ENCODE results near the gene GPC1. TPM values are rescaled to one million over a fixed set of nuclear protein-coding genes. Genes with fewer than 3 reads are reported as not detected.

Gene GPC1
- total RNA-seq, 1 donor from 2014 or later = 82.5 TPM

- peak; percentile 43 for DNase-seq (ENCODE audit: low spot score)
These were observed 73.5 kb downstream of the GPC1 start for GRCh38 chr2:240508832-240509545.

- DNase-seq (ENCODE audit: low spot score) = peak; percentile 37
These were observed 74.4 kb downstream of the GPC1 start for GRCh38 chr2:240509667-240510512.

GRCh38 chr2:240510513-240511210 lies 75.2 kb downstream of the GPC1 start:
- peak; percentile 59 for DNase-seq (ENCODE audit: low spot score)

GRCh38 chr2:240511351-240512108 lies 76.1 kb downstream of the GPC1 start:
- peak; percentile 77 for DNase-seq (ENCODE audit: low spot score)

GRCh38 chr2:240512109-240512485 lies 76.6 kb downstream of the GPC1 start:
- DNase-seq (ENCODE audit: low spot score) = peak; percentile 78

GRCh38 chr2:240512666-240513535 lies 77.4 kb downstream of the GPC1 start:
- peak; percentile 73 for DNase-seq (ENCODE audit: low spot score)

- peak; percentile 93 for DNase-seq (ENCODE audit: low spot score)
These were observed 78.3 kb downstream of the GPC1 start for GRCh38 chr2:240513549-240514287.

- peak; percentile 73 for DNase-seq (ENCODE audit: low spot score)
These were observed 79.2 kb downstream of the GPC1 start for GRCh38 chr2:240514631-240515030.

GRCh38 chr2:240517342-240517741 lies 81.9 kb downstream of the GPC1 start:
- peak; percentile 41 for DNase-seq (ENCODE audit: low spot score)

Small RNAs within 50 kb of the gene (microRNA-seq; reads per million reads assigned to microRNA genes)
- gene MIR149 (ENCODE audit: borderline number of aligned reads) = 203 reads per million, percentile 58 among the genes with 10 or more reads in this experiment

Other genes starting within 250 kb of the GPC1 start
- gene ANKMY1, start 122.3 kb downstream of the GPC1 start, total RNA-seq = 11.4 TPM
- 3.8 TPM for gene DUSP28, start 124.7 kb downstream of the GPC1 start, total RNA-seq
- 69.9 TPM for gene RNPEPL1, start 132.8 kb downstream of the GPC1 start, total RNA-seq
- 18.2 TPM for gene CAPN10, start 151.1 kb downstream of the GPC1 start, total RNA-seq
- 1.9 TPM for gene GPR35, start 189.8 kb downstream of the GPC1 start, total RNA-seq
- gene AQP12B, start 247.2 kb downstream of the GPC1 start, total RNA-seq = not detected

All from mesenteric fat pad (tissue), 1 donor.